Epithelial cell of esophagus (primary cell): ENCODE measurements around the gene FGF13.

Source experiments
- DNase-seq: peaks from one replicate; pipeline ENCODE4 v3.0.0; 2010; ENCODE audit warnings: low read depth
- H3K4me3 ChIP-seq: 2 replicates; pipeline ENCODE4 v1.5.1; 2011; ENCODE audit warnings: mild to moderate bottlenecking, low read length, control low read depth
- TF ChIP-seq, protein P1 (sequence below): IDR thresholded peaks from 2 replicates; pipeline ENCODE4 v1.5.1; 2011; ENCODE audit warnings: low read depth, mild to moderate bottlenecking, low read length, control low read depth, inconsistent platforms; ENCODE audit not compliant: insufficient read depth; ENCODE audit errors: missing control alignments

FGF13 gene

DNA sequence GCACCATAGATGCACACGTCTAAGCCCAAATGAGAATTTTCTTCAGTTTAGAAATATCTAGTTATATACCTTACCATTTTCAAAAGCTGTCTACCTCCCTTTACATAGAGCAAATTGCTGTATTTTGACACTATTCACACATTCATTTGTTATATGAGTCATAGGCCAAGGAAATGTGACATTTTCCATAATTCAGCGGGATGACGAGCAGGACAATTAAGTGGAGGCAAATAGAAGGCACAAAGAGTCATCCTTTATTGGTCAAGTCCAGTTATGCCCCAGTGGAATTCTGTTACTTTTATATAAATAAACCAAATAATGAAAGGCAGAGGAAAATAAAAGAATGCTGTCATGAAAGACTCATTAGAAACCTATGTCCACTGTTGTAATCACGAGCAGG, 27.9 kb downstream of the FGF13 start:
- H3K4me3 ChIP-seq = no peak overlapping the region
- TF ChIP-seq, protein P1, sequence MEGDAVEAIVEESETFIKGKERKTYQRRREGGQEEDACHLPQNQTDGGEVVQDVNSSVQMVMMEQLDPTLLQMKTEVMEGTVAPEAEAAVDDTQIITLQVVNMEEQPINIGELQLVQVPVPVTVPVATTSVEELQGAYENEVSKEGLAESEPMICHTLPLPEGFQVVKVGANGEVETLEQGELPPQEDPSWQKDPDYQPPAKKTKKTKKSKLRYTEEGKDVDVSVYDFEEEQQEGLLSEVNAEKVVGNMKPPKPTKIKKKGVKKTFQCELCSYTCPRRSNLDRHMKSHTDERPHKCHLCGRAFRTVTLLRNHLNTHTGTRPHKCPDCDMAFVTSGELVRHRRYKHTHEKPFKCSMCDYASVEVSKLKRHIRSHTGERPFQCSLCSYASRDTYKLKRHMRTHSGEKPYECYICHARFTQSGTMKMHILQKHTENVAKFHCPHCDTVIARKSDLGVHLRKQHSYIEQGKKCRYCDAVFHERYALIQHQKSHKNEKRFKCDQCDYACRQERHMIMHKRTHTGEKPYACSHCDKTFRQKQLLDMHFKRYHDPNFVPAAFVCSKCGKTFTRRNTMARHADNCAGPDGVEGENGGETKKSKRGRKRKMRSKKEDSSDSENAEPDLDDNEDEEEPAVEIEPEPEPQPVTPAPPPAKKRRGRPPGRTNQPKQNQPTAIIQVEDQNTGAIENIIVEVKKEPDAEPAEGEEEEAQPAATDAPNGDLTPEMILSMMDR = no peak
- DNase-seq = no peak

DNA sequence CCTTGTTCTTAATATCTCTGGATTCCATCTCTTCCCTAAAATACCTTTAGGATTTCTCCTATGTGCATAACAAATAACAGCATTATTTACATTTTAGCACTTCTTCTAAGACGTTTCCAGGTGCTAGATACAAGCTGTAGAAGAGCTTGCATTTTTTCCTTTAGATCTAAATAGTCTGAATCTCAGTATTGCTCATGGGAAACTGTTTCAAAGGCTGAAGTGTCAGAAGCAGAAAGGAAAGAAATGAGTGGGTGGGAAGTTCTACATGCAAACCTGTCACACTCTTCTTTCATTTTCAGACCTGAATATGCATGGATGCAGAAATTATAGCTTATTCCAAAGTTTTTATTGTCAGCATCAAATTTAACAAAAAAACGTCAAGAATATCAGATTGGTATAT, 41.8 kb downstream of the FGF13 start:
- no peak for DNase-seq
- TF ChIP-seq, protein P1 = no peak
- H3K4me3 ChIP-seq = no peak overlapping the region

- TF ChIP-seq, protein P1 = no peak
- no peak for DNase-seq
- H3K4me3 ChIP-seq = no peak overlapping the region
These were observed 47.1 kb downstream of the FGF13 start for GRCh38 chrX:138664466-138664865.

DNA sequence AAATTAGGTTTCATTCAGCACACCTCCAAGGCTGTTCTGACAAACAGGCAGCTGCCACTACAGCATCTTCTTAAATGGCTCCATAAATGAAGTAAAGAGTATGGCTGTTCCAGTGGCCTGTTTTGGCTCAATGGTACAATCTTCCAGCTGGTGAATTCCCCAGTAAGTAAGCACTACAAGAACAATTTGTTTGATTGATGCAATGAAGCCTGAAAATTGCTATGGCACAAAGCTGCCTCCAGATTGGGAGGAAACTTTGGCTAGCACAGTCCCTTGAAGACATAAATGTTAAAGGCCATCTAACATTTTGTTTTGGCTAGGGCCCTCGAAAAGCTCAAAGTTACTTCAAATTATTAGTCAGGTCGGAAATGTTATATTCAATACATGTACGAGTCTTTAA, 47.5 kb downstream of the FGF13 start:
- DNase-seq = no peak
- H3K4me3 ChIP-seq = no peak overlapping the region
- TF ChIP-seq, protein P1 = no peak

GRCh38 chrX:138651494-138651893, 60.0 kb downstream of the FGF13 start:
- DNase-seq = no peak
- H3K4me3 ChIP-seq = no peak overlapping the region
- TF ChIP-seq, protein P1 = no peak

- H3K4me3 ChIP-seq = no peak overlapping the region
- TF ChIP-seq, protein P1 = no peak
- no peak for DNase-seq
These were observed 62.9 kb downstream of the FGF13 start for GRCh38 chrX:138648568-138648967.

DNA sequence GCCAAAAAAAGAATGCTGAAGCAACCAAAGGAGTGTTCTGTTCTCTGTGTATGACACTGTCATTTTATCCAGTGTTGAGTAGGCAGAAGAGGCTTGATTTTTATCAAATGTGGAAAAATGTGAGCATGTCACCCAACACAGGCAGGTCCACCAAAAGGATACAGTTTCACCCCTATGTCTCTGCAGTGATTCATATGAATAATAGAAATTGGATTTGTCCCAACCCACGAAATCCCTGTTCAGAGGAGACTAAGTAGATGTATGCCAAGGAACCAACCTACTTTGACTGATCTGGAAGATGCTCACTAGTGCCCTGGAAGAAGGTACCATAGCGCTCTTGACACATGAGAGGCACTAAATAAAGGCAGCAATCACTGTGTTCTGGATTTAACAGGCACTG, 72.5 kb downstream of the FGF13 start:
- no peak for DNase-seq
- TF ChIP-seq, protein P1 = no peak
- H3K4me3 ChIP-seq = no peak overlapping the region
